Retinal pigment epithelial cell (primary cell): ENCODE data around the gene ABHD16A.
"Not testable (repeated sequence)": the region's sequence is repeated elsewhere in the genome, so short reads cannot be mapped to it uniquely, and the experiment has no call there.

Source experiments
- DNase-seq: peaks from one replicate; pipeline ENCODE4 v3.0.0-alpha.2; 2010; ENCODE audit warnings: low read depth
- H3K4me3 ChIP-seq: 2 replicates; pipeline ENCODE4 v1.5.1; 2011; ENCODE audit warnings: mild to moderate bottlenecking, low read length, control low read depth, moderate library complexity
- CTCF ChIP-seq: conservative IDR thresholded peaks from 2 replicates; pipeline ENCODE4 v1.5.1; 2011; ENCODE audit warnings: low read depth, low read length, control low read depth, inconsistent platforms

ABHD16A gene

GRCh38 chr6:31712296-31712695, 9.2 kb upstream of the ABHD16A start:
- no peak overlapping the region for H3K4me3 ChIP-seq
- no peak for DNase-seq
- TF ChIP-seq CTCF, result peak; percentile 43

GRCh38 chr6:31711233-31711632, 8.1 kb upstream of the ABHD16A start:
- TF ChIP-seq CTCF, result no peak
- no peak overlapping the region for H3K4me3 ChIP-seq
- DNase-seq, result no peak

GRCh38 chr6:31710523-31711219, 7.5 kb upstream of the ABHD16A start:
- no peak for DNase-seq
- no peak overlapping the region for H3K4me3 ChIP-seq
- no peak for TF ChIP-seq CTCF

GRCh38 chr6:31709157-31709556, 6.0 kb upstream of the ABHD16A start:
- not testable (repeated sequence) for H3K4me3 ChIP-seq, DNase-seq

- TF ChIP-seq CTCF, result no peak
- no peak overlapping the region for H3K4me3 ChIP-seq
- DNase-seq, result no peak
Observed at GRCh38 chr6:31708224-31708623, 5.1 kb upstream of the ABHD16A start.

GRCh38 chr6:31707701-31708100, 4.6 kb upstream of the ABHD16A start:
- DNase-seq, result no peak
- no peak for TF ChIP-seq CTCF
- H3K4me3 ChIP-seq, result no peak overlapping the region

- no peak for TF ChIP-seq CTCF
- DNase-seq, result no peak
- H3K4me3 ChIP-seq, result no peak within 1 kb of the TSS
Observed at GRCh38 chr6:31706599-31706998, 3.5 kb upstream of the ABHD16A start, which contains the start of gene LY6G6F. Gene LY6G6F (plus strand): TSS chr6:31706866. CDS start chr6:31706907, 41 bp downstream.
